ENCODE data around the gene MISP. TPM values are rescaled to one million over a fixed set of nuclear protein-coding genes. Genes with fewer than 3 reads are reported as not detected.
A peak's percentile ranks its signal among the peaks of the same experiment; 100 is the strongest.

MISP gene
- total and polyA plus RNA-seq, 9 of the 15 experiments (the other 6 are each of a cell fraction or from before 2014, with no cell fraction given): 0.04 to 0.29 (median 0.05) TPM; not detected in 5

DNA sequence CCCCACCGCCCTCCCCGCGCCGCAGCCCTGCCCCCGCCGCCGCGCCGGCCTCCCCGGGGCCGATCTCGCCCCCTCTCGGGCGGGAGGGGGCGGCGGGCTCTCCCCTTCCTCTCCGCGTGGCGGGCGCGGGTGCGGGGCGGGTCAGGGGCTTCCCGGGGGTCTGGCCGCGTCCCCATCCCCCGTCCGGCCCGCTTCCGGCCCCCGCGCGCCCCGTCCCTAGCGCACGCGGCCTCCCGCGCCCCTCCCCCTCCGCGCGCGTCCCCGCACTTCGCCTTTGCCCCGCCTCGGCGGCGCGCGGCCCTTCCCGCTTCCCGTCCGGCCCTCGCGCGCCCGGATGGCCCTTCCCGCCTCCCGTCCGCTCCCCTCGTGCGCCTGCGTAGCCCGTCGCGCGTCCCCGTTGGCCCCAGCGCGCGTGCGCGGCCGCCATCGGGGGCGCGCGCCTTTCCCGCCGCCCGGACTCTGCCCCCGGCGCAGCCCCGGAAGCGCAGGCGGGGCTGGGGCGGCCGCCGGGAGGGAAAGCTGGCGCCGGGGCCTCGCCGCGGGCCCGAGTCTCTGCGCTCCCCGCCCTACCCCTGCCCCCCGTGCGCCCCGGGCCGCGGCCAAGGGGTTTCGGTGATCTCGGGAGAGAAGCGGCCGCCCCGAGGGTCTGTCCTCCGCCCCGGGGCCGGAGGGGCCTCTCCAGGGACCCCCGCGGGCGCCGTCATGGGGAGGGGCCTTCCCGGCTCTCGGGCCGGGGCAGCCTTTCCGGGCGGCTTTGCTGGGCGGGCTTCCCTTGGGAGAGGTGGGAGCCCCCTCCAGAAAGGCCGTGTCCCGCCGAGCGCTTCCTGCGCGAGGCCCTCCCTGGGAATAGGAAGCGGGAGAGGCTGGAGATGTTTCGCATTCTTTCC lies 46.9 kb downstream of the MISP start (continued):
- TF ChIP-seq, protein P1, sequence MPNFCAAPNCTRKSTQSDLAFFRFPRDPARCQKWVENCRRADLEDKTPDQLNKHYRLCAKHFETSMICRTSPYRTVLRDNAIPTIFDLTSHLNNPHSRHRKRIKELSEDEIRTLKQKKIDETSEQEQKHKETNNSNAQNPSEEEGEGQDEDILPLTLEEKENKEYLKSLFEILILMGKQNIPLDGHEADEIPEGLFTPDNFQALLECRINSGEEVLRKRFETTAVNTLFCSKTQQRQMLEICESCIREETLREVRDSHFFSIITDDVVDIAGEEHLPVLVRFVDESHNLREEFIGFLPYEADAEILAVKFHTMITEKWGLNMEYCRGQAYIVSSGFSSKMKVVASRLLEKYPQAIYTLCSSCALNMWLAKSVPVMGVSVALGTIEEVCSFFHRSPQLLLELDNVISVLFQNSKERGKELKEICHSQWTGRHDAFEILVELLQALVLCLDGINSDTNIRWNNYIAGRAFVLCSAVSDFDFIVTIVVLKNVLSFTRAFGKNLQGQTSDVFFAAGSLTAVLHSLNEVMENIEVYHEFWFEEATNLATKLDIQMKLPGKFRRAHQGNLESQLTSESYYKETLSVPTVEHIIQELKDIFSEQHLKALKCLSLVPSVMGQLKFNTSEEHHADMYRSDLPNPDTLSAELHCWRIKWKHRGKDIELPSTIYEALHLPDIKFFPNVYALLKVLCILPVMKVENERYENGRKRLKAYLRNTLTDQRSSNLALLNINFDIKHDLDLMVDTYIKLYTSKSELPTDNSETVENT (CRISPR knock-in tag; IDR thresholded peaks at IDR 0.05): peak; percentile 57; the same call in 1 of the 2 replicates
- TF ChIP-seq ZNF253 (CRISPR knock-in tag; conservative IDR thresholded peaks at IDR 0.05): no peak
- peak; percentile 39 for TF ChIP-seq PRPF4 (IDR thresholded peaks at IDR 0.05; ENCODE audit: insufficient read depth, low read depth, low read length, poor library complexity, severe bottlenecking)
- TF ChIP-seq EP300 (IDR thresholded peaks at IDR 0.05; ENCODE audit: low read length): no peak
- TF ChIP-seq HNRNPLL (IDR thresholded peaks at IDR 0.05; ENCODE audit: low read depth, low read length, poor library complexity, severe bottlenecking): peak; percentile 24
- TF ChIP-seq SRSF3 (IDR thresholded peaks at IDR 0.05; ENCODE audit: insufficient read depth, low read length): peak; percentile 52; the same call in 1 of the 2 replicates
- peak; percentile 94 for TF ChIP-seq ZBTB7A (IDR thresholded peaks at IDR 0.05; ENCODE audit: borderline replicate concordance, control insufficient read depth, low read depth, low read length)
- TF ChIP-seq GABPB1 (CRISPR knock-in tag; IDR thresholded peaks at IDR 0.05): peak; percentile 18; the same call in 1 of the 2 replicates
- TF ChIP-seq ZKSCAN8 (CRISPR knock-in tag; IDR thresholded peaks at IDR 0.05): peak; percentile 75
- peak; percentile 91 for TF ChIP-seq MEIS2 (IDR thresholded peaks at IDR 0.05; ENCODE audit: partially characterized antibody)
- TF ChIP-seq POU5F1 (IDR thresholded peaks at IDR 0.05; ENCODE audit: borderline replicate concordance, low read depth, low read length, partially characterized antibody): peak; percentile 69
- TF ChIP-seq SLC30A9 (CRISPR knock-in tag; IDR thresholded peaks at IDR 0.05): 0 out of 2 replicates have a peak, but pooled peaks have one; percentile 55
- TF ChIP-seq PCBP2 (IDR thresholded peaks at IDR 0.05; ENCODE audit: low read depth, low read length, poor library complexity, severe bottlenecking): peak; percentile 91
- TF ChIP-seq ZNF668 (CRISPR knock-in tag; IDR thresholded peaks at IDR 0.05): peak; percentile 28; the same call in 1 of the 2 replicates
- no peak for TF ChIP-seq ZFP1 (CRISPR knock-in tag; IDR thresholded peaks at IDR 0.05)
- TF ChIP-seq, protein P2, sequence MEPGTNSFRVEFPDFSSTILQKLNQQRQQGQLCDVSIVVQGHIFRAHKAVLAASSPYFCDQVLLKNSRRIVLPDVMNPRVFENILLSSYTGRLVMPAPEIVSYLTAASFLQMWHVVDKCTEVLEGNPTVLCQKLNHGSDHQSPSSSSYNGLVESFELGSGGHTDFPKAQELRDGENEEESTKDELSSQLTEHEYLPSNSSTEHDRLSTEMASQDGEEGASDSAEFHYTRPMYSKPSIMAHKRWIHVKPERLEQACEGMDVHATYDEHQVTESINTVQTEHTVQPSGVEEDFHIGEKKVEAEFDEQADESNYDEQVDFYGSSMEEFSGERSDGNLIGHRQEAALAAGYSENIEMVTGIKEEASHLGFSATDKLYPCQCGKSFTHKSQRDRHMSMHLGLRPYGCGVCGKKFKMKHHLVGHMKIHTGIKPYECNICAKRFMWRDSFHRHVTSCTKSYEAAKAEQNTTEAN (CRISPR knock-in tag; IDR thresholded peaks at IDR 0.05): 0 out of 2 replicates have a peak, but pooled peaks have one; percentile 63
- TF ChIP-seq, protein P3, sequence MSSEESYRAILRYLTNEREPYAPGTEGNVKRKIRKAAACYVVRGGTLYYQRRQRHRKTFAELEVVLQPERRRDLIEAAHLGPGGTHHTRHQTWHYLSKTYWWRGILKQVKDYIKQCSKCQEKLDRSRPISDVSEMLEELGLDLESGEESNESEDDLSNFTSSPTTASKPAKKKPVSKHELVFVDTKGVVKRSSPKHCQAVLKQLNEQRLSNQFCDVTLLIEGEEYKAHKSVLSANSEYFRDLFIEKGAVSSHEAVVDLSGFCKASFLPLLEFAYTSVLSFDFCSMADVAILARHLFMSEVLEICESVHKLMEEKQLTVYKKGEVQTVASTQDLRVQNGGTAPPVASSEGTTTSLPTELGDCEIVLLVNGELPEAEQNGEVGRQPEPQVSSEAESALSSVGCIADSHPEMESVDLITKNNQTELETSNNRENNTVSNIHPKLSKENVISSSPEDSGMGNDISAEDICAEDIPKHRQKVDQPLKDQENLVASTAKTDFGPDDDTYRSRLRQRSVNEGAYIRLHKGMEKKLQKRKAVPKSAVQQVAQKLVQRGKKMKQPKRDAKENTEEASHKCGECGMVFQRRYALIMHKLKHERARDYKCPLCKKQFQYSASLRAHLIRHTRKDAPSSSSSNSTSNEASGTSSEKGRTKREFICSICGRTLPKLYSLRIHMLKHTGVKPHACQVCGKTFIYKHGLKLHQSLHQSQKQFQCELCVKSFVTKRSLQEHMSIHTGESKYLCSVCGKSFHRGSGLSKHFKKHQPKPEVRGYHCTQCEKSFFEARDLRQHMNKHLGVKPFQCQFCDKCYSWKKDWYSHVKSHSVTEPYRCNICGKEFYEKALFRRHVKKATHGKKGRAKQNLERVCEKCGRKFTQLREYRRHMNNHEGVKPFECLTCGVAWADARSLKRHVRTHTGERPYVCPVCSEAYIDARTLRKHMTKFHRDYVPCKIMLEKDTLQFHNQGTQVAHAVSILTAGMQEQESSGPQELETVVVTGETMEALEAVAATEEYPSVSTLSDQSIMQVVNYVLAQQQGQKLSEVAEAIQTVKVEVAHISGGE (CRISPR knock-in tag; IDR thresholded peaks at IDR 0.05): peak in 1 of 3 experiments; percentile 85; a peak in 2 of 6 replicates
- no peak for TF ChIP-seq PTTG1 (tag; IDR thresholded peaks at IDR 0.05; ENCODE audit: low read depth)
